Dermis lymphatic vessel endothelial cell (primary cell): ENCODE results near the gene C22orf15. TPM values are rescaled to one million over a fixed set of nuclear protein-coding genes. Genes with fewer than 3 reads are reported as not detected.

Source experiments
- total RNA-seq: library from RNA; depleted of rRNA; stranded (reverse); fragments of >200 nt; gene quantifications from 2 replicates; pipeline ENCODE4 v1.2.1, GENCODE V29; 2014

C22orf15 gene
- total RNA-seq: 0.09 and 0.33 TPM in 2 replicates

GRCh38 chr22:23762842-23763578 lies at the start of gene C22orf15:
Gene C22orf15 (plus strand): TSS chr22:23762990. CDS start chr22:23763307, 317 bp downstream.

GRCh38 chr22:23750714-23751440 lies 11.9 kb upstream of the C22orf15 start, which contains the start of gene ZNF70:
Gene ZNF70 (minus strand): TSS chr22:23751112. CDS start chr22:23745140, 5,972 bp downstream.

GRCh38 chr22:23754220-23754919 lies 8.4 kb upstream of the C22orf15 start, which contains the start of gene VPREB3:
Gene VPREB3 (minus strand): TSS chr22:23754425. CDS start chr22:23754363, 62 bp downstream.

GRCh38 chr22:23767673-23768548 lies 5.1 kb downstream of the C22orf15 start, which contains the start of gene CHCHD10:
Gene CHCHD10 (minus strand): TSS chr22:23767972. CDS start chr22:23767874, 98 bp downstream.

GRCh38 chr22:23772649-23773473 lies 10.1 kb downstream of the C22orf15 start, which contains the start of gene MMP11:
Gene MMP11 (plus strand): TSS chr22:23772849. CDS start chr22:23772871, 22 bp downstream.

GRCh38 chr22:23786752-23787599 lies 24.2 kb downstream of the C22orf15 start, which contains the start of gene SMARCB1:
Gene SMARCB1 (plus strand): TSS chr22:23786966. CDS start chr22:23787170, 204 bp downstream.

Other genes with a start within 250 kb of the C22orf15 start
- gene IGLL1, start 182.7 kb upstream of the C22orf15 start, total RNA-seq: not detected in 2 replicates
- gene DRICH1, start 130.7 kb upstream of the C22orf15 start, total RNA-seq: 0.11 TPM in 1 of 2 replicates, not detected in the other
- gene RGL4, start 72.0 kb upstream of the C22orf15 start, total RNA-seq: not detected in 2 replicates
- 1.3 and 2.1 TPM in 2 replicates for gene ZNF70, start 11.9 kb upstream of the C22orf15 start, total RNA-seq
- gene VPREB3, start 8.6 kb upstream of the C22orf15 start, total RNA-seq: 0.22 TPM in 1 of 2 replicates, not detected in the other
- 6.5 and 11.8 TPM in 2 replicates for gene CHCHD10, start 5.0 kb downstream of the C22orf15 start, total RNA-seq
- 4.2 and 8.2 TPM in 2 replicates for gene MMP11, start 9.9 kb downstream of the C22orf15 start, total RNA-seq
- gene SMARCB1, start 24.0 kb downstream of the C22orf15 start, total RNA-seq: 13.3 and 19.3 TPM in 2 replicates
- gene DERL3, start 76.0 kb downstream of the C22orf15 start, total RNA-seq: 0.17 and 0.33 TPM in 2 replicates
- 3.3 and 4.4 TPM in 2 replicates for gene SLC2A11, start 94.9 kb downstream of the C22orf15 start, total RNA-seq
- gene MIF, start 131.4 kb downstream of the C22orf15 start, total RNA-seq: 163 and 279 TPM in 2 replicates
- 0.77 and 13.5 TPM in 2 replicates for gene GSTT2B, start 198.2 kb downstream of the C22orf15 start, total RNA-seq
- 0.86 and 4.7 TPM in 2 replicates for gene DDTL, start 203.9 kb downstream of the C22orf15 start, total RNA-seq
- 92.4 and 105 TPM in 2 replicates for gene DDT, start 211.5 kb downstream of the C22orf15 start, total RNA-seq
- 0.98 TPM in 1 of 2 replicates, not detected in the other for gene GSTT2, start 217.1 kb downstream of the C22orf15 start, total RNA-seq
- not detected in 2 replicates for gene GSTT4, start 242.5 kb downstream of the C22orf15 start, total RNA-seq
- gene CABIN1, start 248.3 kb downstream of the C22orf15 start, total RNA-seq: 20.3 and 21.7 TPM in 2 replicates